Ovary (tissue), 9 donors: Measurements from ENCODE around the gene GK. TPM values are rescaled to one million over a fixed set of nuclear protein-coding genes. Genes with fewer than 3 reads are reported as not detected.

Experiments used
- DNase-seq, 5 donors: peaks; one replicate each; pipeline ENCODE4 v3.0.0-alpha.2; 2019 to 2020
- H3K27ac ChIP-seq, 2 donors: fragments of 200-600 bp; one replicate each; pipeline versions ENCODE4 v1.5.1 to v1.8.0; 2019 to 2022
- H3K27me3 ChIP-seq: fragments of 200-600 bp; one replicate; pipeline ENCODE4 v1.8.0; 2022
- H3K36me3 ChIP-seq: fragments of 200-600 bp; sonication (generic); one replicate; pipeline ENCODE4 v1.5.1; 2019
- H3K4me1 ChIP-seq: one replicate; pipeline ENCODE4 v1.8.1; 2013; ENCODE audit warnings: mild to moderate bottlenecking, moderate library complexity; ENCODE audit not compliant: insufficient read depth
- H3K4me3 ChIP-seq: fragments of 200-600 bp; sonication (generic); one replicate; pipeline ENCODE4 v1.5.1; 2017
- H3K9me3 ChIP-seq, 2 donors: fragments of 200-600 bp in 1 of 2; sonication (generic) in 1 of 2; one replicate each; pipeline versions ENCODE4 v1.5.1 to v1.8.1; 2013 to 2019; ENCODE audit warnings: mild to moderate bottlenecking in 1 of 2, moderate library complexity in 1 of 2
- EP300 ChIP-seq: sonication (generic); formaldehyde crosslinking; IDR thresholded peaks from one replicate; pipeline ENCODE4 v1.6.1; 2017; ENCODE audit warnings: antibody characterized with exemption
- POLR2A ChIP-seq: fragments of 450-650 bp; IDR thresholded peaks from one replicate; pipeline ENCODE4 v1.6.1; 2017; ENCODE audit warnings: antibody characterized with exemption, mild to moderate bottlenecking, moderate library complexity
- WGBS, 3 donors: extraction: QIAGEN DNeasy Blood & Tissue Kit in 1 of 3; methylation state at CpG; one replicate each; pipeline versions ENCODE4 v1.1.5 to v1.1.7; 2013 to 2017; 5-methylcytosine and 5-hydroxymethylcytosine counted together
- intact Hi-C, 4 donors: fragments of 100-400 bp; cut with DNase I; formaldehyde crosslinking; loops; one replicate each; pipeline versions ENCODE4 v1.11.0 to v1.15.1; 2022 to 2023
- polyA plus RNA-seq, 2 donors: library from polyadenylated mRNA; stranded (reverse); fragments of 200-250 nt in 1 of 2; fragments of 350-450 nt in 1 of 2; fragmentation: Illumina TruSeq in 1 of 2; extraction: RNeasy Lipid Tissue Mini Kit (QIAGEN cat#74804) in 1 of 2; gene quantifications; one replicate each; pipeline ENCODE4 v1.2.3, GENCODE V29; 2013 to 2014
- total RNA-seq, 7 donors: library from RNA; depleted of rRNA in 2 of 7; stranded (reverse); fragments of >200 nt in 2 of 7; fragmentation: NEBNext Ultra II Directional in 3 of 7; extraction: Animal tissue kit (Norgen Biotek cat#: 25700) in 3 of 7; gene quantifications; one replicate each; pipeline versions ENCODE4 v1.1.0 to v1.2.4, GENCODE V29; 2016 to 2023
- TF ChIP-seq, protein P1 (sequence below), 3 donors: fragments of 450-650 bp in 2 of 3; fragments of 200-600 bp in 1 of 3; IDR thresholded peaks; one replicate each; pipeline versions ENCODE4 v1.5.1 to v1.8.0; 2016 to 2022; ENCODE audit warnings: antibody characterized with exemption in 3 of 3, mild to moderate bottlenecking in 1 of 3
- donor health status: DM: no; HTN: no; CAD: no; lungs with moderate emphysema.
- donor health status: DM: no; HTN: no; CAD: no.
- donor health status: Bipolar disorder and iron deficiency.
- donor health status: DM: yes; HTN: yes; CAD: no.
- donor health status: DM: no; HTN: no; CAD: no.
- donor health status: DM: yes; HTN: yes; CAD: no.

The GK gene
- total and polyA plus RNA-seq, 9 donors, result 2.1 to 6.7 (median 5.3) TPM

DNA sequence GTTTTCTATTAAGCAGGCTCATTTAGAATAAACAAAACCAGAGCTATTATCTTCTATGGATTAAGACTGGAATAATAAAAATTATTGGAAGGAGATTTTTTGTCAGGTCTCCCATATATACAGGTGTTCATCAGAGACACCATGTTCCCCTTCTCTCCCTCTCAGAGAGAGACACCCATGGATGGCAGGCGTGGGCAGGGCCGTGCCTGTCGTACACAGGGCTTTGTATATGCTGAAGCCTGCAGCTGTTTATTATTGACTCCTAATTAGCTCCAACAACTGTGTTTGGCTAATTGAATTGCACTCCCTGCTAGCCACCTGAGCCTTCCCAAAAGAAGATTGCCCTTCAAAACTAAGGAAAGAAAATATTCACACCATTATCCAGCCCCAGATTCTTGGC, 81.6 kb downstream of the GK start:
- no peak for DNase-seq
- no peak overlapping the region for H3K27ac ChIP-seq
- H3K27me3 ChIP-seq, result no peaks in the 10 kb centered on the region
- H3K36me3 ChIP-seq, result no peaks in the 10 kb centered on the region
- no peak overlapping the region for H3K4me3 ChIP-seq
- no peaks in the 10 kb centered on the region for H3K4me1 ChIP-seq
- TF ChIP-seq EP300 (no peak), POLR2A (no peak)
- TF ChIP-seq, protein P1, sequence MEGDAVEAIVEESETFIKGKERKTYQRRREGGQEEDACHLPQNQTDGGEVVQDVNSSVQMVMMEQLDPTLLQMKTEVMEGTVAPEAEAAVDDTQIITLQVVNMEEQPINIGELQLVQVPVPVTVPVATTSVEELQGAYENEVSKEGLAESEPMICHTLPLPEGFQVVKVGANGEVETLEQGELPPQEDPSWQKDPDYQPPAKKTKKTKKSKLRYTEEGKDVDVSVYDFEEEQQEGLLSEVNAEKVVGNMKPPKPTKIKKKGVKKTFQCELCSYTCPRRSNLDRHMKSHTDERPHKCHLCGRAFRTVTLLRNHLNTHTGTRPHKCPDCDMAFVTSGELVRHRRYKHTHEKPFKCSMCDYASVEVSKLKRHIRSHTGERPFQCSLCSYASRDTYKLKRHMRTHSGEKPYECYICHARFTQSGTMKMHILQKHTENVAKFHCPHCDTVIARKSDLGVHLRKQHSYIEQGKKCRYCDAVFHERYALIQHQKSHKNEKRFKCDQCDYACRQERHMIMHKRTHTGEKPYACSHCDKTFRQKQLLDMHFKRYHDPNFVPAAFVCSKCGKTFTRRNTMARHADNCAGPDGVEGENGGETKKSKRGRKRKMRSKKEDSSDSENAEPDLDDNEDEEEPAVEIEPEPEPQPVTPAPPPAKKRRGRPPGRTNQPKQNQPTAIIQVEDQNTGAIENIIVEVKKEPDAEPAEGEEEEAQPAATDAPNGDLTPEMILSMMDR (IDR thresholded peaks at IDR 0.05), result no peak
- intact Hi-C loops, result no loop called here
- H3K9me3 ChIP-seq, result no peaks in the 10 kb centered on the region
- WGBS, 3 donors, result 51 to 66% (median 62%) methylated on average over 3 of the region's 3 CpGs

- Histone ChIP-seq H3K27me3 (no peaks in the 10 kb centered on the region), H3K9me3 (no peaks in the 10 kb centered on the region), H3K36me3 (no peaks in the 10 kb centered on the region), H3K4me3 (no peak overlapping the region), H3K27ac (no peak overlapping the region), H3K4me1 (no peaks in the 10 kb centered on the region)
- TF ChIP-seq, protein P1 (IDR thresholded peaks at IDR 0.05), result no peak
- TF ChIP-seq EP300 (no peak), POLR2A (no peak)
- intact Hi-C loops, result no loop called here
- 9 to 14% (median 12%) methylated on average over 6 of the region's 6 CpGs for WGBS, 3 donors
- peak in 1 of 5 donors; percentile 36 for DNase-seq
Observed at GRCh38 chrX:30735839-30736238, 82.6 kb downstream of the GK start.

DNA sequence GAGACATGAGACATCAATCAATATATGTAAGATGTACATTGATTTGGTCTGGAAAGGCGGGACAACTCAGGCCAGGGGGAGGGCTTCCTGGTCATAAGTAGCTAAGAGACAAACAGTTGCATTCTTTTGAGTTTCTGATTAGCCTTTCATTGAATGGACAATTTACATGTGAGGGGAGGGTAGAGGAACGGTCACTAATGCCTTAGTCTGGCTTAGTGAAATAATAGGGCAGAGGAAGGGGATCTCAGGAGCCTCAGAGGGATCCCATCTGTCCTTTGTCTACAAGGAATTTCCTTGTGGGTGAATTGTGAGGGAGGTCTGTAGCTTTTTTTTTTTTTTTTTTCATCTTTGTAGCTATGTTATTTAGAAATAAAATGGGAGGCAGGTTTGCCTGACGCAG, 88.3 kb downstream of the GK start:
- Histone ChIP-seq H3K27ac (no peak overlapping the region), H3K36me3 (no peaks in the 10 kb centered on the region), H3K4me1 (no peaks in the 10 kb centered on the region), H3K4me3 (no peak overlapping the region), H3K9me3 (no peaks in the 10 kb centered on the region), H3K27me3 (no peaks in the 10 kb centered on the region)
- 54 to 55% (median 55%) methylated on average over 3 of the region's 3 CpGs for WGBS, 3 donors
- intact Hi-C loops, result no loop called here
- no peak for DNase-seq
- TF ChIP-seq, protein P1 (IDR thresholded peaks at IDR 0.05), result no peak
- TF ChIP-seq POLR2A (no peak), EP300 (no peak)

DNA sequence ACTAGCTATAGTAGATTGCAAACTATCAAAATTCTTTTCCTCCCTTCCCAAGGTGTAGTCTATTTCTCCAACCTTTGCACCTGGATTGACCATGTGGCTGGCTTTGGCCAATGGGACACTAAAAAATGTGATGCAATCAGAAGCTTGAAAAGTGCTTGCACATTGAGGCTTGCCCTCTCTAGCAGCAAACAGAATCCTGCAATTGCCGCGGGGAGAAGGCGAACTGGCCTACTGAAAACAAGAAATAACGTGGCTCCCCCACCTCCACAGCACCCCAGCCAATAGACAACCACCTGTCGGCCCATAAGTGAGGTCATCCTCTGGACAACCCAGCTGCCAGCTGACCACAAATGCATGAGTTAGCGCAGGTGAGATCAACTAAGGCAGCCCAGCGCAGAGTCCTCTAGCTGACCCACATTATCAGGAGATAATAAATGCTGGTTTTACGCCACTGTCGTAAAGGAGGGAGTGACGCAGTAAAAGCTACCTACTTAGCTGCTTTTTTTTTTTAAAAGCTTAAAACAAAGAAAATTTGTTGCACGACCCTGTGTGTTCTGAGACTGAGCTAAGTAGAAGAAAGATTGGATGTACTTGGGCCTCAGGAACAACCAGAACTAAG, 95.2 kb downstream of the GK start:
- intact Hi-C loops, result no loop called here
- Histone ChIP-seq H3K27me3 (no peaks in the 10 kb centered on the region), H3K36me3 (no peaks in the 10 kb centered on the region), H3K4me1 (no peaks in the 10 kb centered on the region), H3K4me3 (no peak overlapping the region), H3K9me3 (no peaks in the 10 kb centered on the region), H3K27ac (no peak overlapping the region)
- TF ChIP-seq EP300, result no peak
- TF ChIP-seq POLR2A, result no peak
- TF ChIP-seq, protein P1 (IDR thresholded peaks at IDR 0.05), result no peak
- no peak for DNase-seq
- WGBS, 3 donors, result 71 to 75% (median 75%) methylated on average over 11 of the region's 11 CpGs
